ENCODE data around the gene NHLH1.

- TF ChIP-seq CTCF (IDR thresholded peaks at IDR 0.05 in 4 of 5, conservative IDR thresholded peaks at IDR 0.05 in 1 of 5) (peak; percentile 83 to 96 (median 87)), POLR2A (IDR thresholded peaks at IDR 0.05) (no peak)
Observed at GRCh38 chr1:160376525-160377131, 9.8 kb downstream of the NHLH1 start.
